ENCODE results near the gene MYO6. TPM values are rescaled to one million over a fixed set of nuclear protein-coding genes. Genes with fewer than 3 reads are reported as not detected.

The MYO6 gene
- total and polyA plus RNA-seq, 2 of the 4 experiments (the other 2 are of a cell fraction), result 6.1 to 6.8 TPM

GRCh38 chr6:75711173-75711572, 37.9 kb upstream of the MYO6 start:
- intact Hi-C loops (cut with micrococcal nuclease) (no loop called here), dilution Hi-C loops (cut with HindIII; ENCODE audit: low sequenced_read_pairs, unreplicated experiment) (no loop called here), in situ Hi-C loops (cut with MboI; ENCODE audit: low sequenced_read_pairs) (no loop called here)
- WGBS, 2 experiments (ENCODE audit: extremely low coverage in 2 of 2, insufficient read length in 1 of 2), result no CpG with 5 or more reads among the region's 2 CpGs
- Histone ChIP-seq H3K23ac (ENCODE audit: low read depth, low read length) (no peak overlapping the region), H3K36me3 (ENCODE audit: control insufficient read depth, insufficient read depth, low read length) (peaks cover 18% of the 10 kb centered on the region), H2BK20ac (ENCODE audit: low read depth, low read length) (no peak overlapping the region), H4K91ac (ENCODE audit: insufficient read depth, low read depth, low read length) (no peak overlapping the region), H2AK5ac (ENCODE audit: low read depth, low read length) (no peak overlapping the region), H3K9me1 (ENCODE audit: insufficient read depth, low read length) (no peaks in the 10 kb centered on the region), H3K14ac (replicated peaks; ENCODE audit: low read depth, low read length) (no peak overlapping the region), H3K79me1 (ENCODE audit: low read depth in 1 of 2, low read length in 2 of 2) (peaks cover 5 to 14% of the 10 kb centered on the region in 2 experiments; a peak in 1 of 4 replicates), H3K18ac (ENCODE audit: low read depth, low read length) (no peak overlapping the region), H3K4ac (ENCODE audit: low read depth, low read length) (no peak overlapping the region), H4K8ac (ENCODE audit: low read depth in 2 of 2, low read length in 2 of 2) (no peak overlapping the region), H3K56ac (ENCODE audit: extremely low read depth, insufficient read depth, low read length) (no peak overlapping the region), H2AFZ (replicated peaks; ENCODE audit: low read length, poor library complexity) (no peak overlapping the region), H2BK5ac (ENCODE audit: low read depth, low read length, poor library complexity, severe bottlenecking) (no peak overlapping the region), H2BK15ac (ENCODE audit: low read depth, low read length) (no peak overlapping the region), H3K9me3 (ENCODE audit: control insufficient read depth, insufficient read depth, low read length) (no peaks in the 10 kb centered on the region), H2BK120ac (ENCODE audit: low read depth, low read length) (no peak overlapping the region), H3K27me3 (ENCODE audit: control insufficient read depth, insufficient read depth, low read length) (no peaks in the 10 kb centered on the region), H3K27ac (ENCODE audit: insufficient read depth, low read length) (no peak overlapping the region), H4K5ac (ENCODE audit: low read depth, low read length) (no peak overlapping the region), H2AK9ac (replicated peaks; ENCODE audit: low read depth, low read length, poor library complexity) (no peak overlapping the region), H3K4me1 (ENCODE audit: control insufficient read depth, insufficient read depth, low read length) (no peaks in the 10 kb centered on the region; the same call in 1 of the 2 replicates), H3K9ac (ENCODE audit: low read depth, low read length) (no peak overlapping the region), H3K4me3 (ENCODE audit: insufficient read depth, low read depth, low read length) (no peak overlapping the region), H4K20me1 (ENCODE audit: insufficient read depth, low read length) (no peaks in the 10 kb centered on the region), H3K4me2 (ENCODE audit: low read depth, low read length) (no peak overlapping the region)
- ATAC-seq (ENCODE audit: low read depth) (no peak), DNase-seq (no peak)
- no TSS peak for BruUV-seq (replicated peaks)
- ChIA-PET CTCF (no interaction called here), POLR2A (ENCODE audit: unreplicated experiment) (no interaction called here)
- TF ChIP-seq USF2 (IDR thresholded peaks at IDR 0.05; ENCODE audit: low read depth, low read length), result no peak
- no peak for TF ChIP-seq RAD21 (IDR thresholded peaks at IDR 0.05; ENCODE audit: low read length)
- TF ChIP-seq CTCF (conservative IDR thresholded peaks at IDR 0.05; ENCODE audit: low read depth, low read length), result no peak
- TF ChIP-seq MXI1 (IDR thresholded peaks at IDR 0.05; ENCODE audit: borderline replicate concordance, low read depth, low read length), result no peak
- TF ChIP-seq POLR2A (IDR thresholded peaks at IDR 0.05; ENCODE audit: low read depth, low read length), result no peak
- no peak for TF ChIP-seq RFX5 (IDR thresholded peaks at IDR 0.05; ENCODE audit: low read depth, low read length)
- TF ChIP-seq CHD1 (IDR thresholded peaks at IDR 0.05; ENCODE audit: low read depth, low read length), result no peak
- no peak for TF ChIP-seq MAZ (IDR thresholded peaks at IDR 0.05; ENCODE audit: borderline replicate concordance, low read depth, low read length)
- TF ChIP-seq MAFK (IDR thresholded peaks at IDR 0.05; ENCODE audit: low read depth, low read length), result no peak
- no peak for TF ChIP-seq BHLHE40 (IDR thresholded peaks at IDR 0.05; ENCODE audit: low read depth, low read length)
- TF ChIP-seq NFE2L2 (IDR thresholded peaks at IDR 0.05; ENCODE audit: low read depth, low read length), result no peak
- TF ChIP-seq ELK1 (IDR thresholded peaks at IDR 0.05; ENCODE audit: borderline replicate concordance, low read depth, low read length), result no peak
- no peak for TF ChIP-seq FOS (IDR thresholded peaks at IDR 0.05; ENCODE audit: low read depth, low read length)
- no peak for TF ChIP-seq SMC3 (IDR thresholded peaks at IDR 0.05; ENCODE audit: low read depth, low read length)
- no peak for TF ChIP-seq RCOR1 (IDR thresholded peaks at IDR 0.05; ENCODE audit: insufficient replicate concordance, low read length)
- TF ChIP-seq CEBPB (IDR thresholded peaks at IDR 0.05; ENCODE audit: low read depth, low read length), result no peak

Data from IMR-90 (cell line).